NB4 (cell line): Measurements from ENCODE around the gene FAM184A.
"Not testable (repeated sequence)": the region's sequence is repeated elsewhere in the genome, so short reads cannot be mapped to it uniquely, and the experiment has no call there.

ENCODE experiments used
- DNase-seq: peaks from one replicate; pipeline ENCODE4 v3.0.0; 2010; ENCODE audit warnings: low read depth
- H3K4me3 ChIP-seq: one replicate; pipeline ENCODE4 v1.5.1; 2011; ENCODE audit warnings: mild to moderate bottlenecking, low read depth, low read length, moderate library complexity
- CTCF ChIP-seq: IDR thresholded peaks from one replicate; pipeline ENCODE4 v1.5.1; 2012; ENCODE audit warnings: low read depth, low read length
- MAX ChIP-seq: IDR thresholded peaks from 2 replicates; pipeline ENCODE4 v1.6.1; 2011; ENCODE audit warnings: low read depth, low read length
- MYC ChIP-seq: IDR thresholded peaks from 2 replicates; pipeline ENCODE4 v1.6.1; 2011; ENCODE audit warnings: low read depth, low read length
- POLR2A ChIP-seq: IDR thresholded peaks from 2 replicates; pipeline ENCODE4 v1.6.1; 2011; ENCODE audit warnings: mild to moderate bottlenecking; ENCODE audit not compliant: insufficient read length; ENCODE audit errors: extremely low read depth

Gene FAM184A

GRCh38 chr6:119124079-119124824 lies 45.8 kb upstream of the FAM184A start:
- TF ChIP-seq CTCF (no peak), POLR2A (no peak), MYC (no peak), MAX (no peak)
- H3K4me3 ChIP-seq, result no peak overlapping the region
- DNase-seq, result no peak

GRCh38 chr6:119122336-119122735 lies 43.9 kb upstream of the FAM184A start:
- no peak overlapping the region for H3K4me3 ChIP-seq
- no peak for DNase-seq
- TF ChIP-seq MAX, result no peak
- TF ChIP-seq CTCF, result no peak
- no peak for TF ChIP-seq POLR2A
- TF ChIP-seq MYC, result no peak

GRCh38 chr6:119121367-119121766 lies 42.9 kb upstream of the FAM184A start:
- TF ChIP-seq CTCF (no peak), MAX (no peak), MYC (no peak), POLR2A (no peak)
- no peak overlapping the region for H3K4me3 ChIP-seq
- no peak for DNase-seq

- no peak overlapping the region for H3K4me3 ChIP-seq
- DNase-seq, result peak; percentile 74
- TF ChIP-seq MAX (no peak), MYC (no peak), CTCF (no peak), POLR2A (no peak)
These were observed 41.5 kb upstream of the FAM184A start for GRCh38 chr6:119119989-119120388.

GRCh38 chr6:119119062-119119461 lies 40.6 kb upstream of the FAM184A start:
- not testable (repeated sequence) for DNase-seq, H3K4me3 ChIP-seq

GRCh38 chr6:119116712-119117281 lies 38.3 kb upstream of the FAM184A start:
- TF ChIP-seq MAX, result no peak
- TF ChIP-seq CTCF, result peak; percentile 23
- no peak for TF ChIP-seq MYC
- TF ChIP-seq POLR2A, result no peak
- H3K4me3 ChIP-seq, result no peak overlapping the region
- peak; percentile 24 for DNase-seq
